SK-N-SH treated with all-trans-retinoic acid at 6 μM for 48 hours (cell line): ENCODE data around the gene ROM1.

Experiments used
- ATAC-seq: fragments of 200-7000 bp; cut with Tn5 transposase; 3 replicates; pipeline ENCODE4 v1.9.1; 2020; ENCODE audit warnings: mild to moderate bottlenecking, moderate library complexity
- ARNTL ChIP-seq: fragments of 450-650 bp; formaldehyde crosslinking; IDR thresholded peaks from 2 replicates; pipeline ENCODE4 v1.5.0; 2020; ENCODE audit warnings: low read depth, mild to moderate bottlenecking, moderate library complexity, borderline replicate concordance
- BACH2 ChIP-seq: fragments of 250-450 bp; sonication (Bioruptor Pico); IDR thresholded peaks from 2 replicates; pipeline ENCODE4 v1.9.0; 2021; ENCODE audit warnings: mild to moderate bottlenecking, borderline replicate concordance
- CREB5 ChIP-seq: fragments of 250-450 bp; sonication (Bioruptor Pico); IDR thresholded peaks from 2 replicates; pipeline ENCODE4 v1.5.1; 2020; ENCODE audit warnings: low read depth, mild to moderate bottlenecking, moderate library complexity
- CSDC2 ChIP-seq: fragments of 250-450 bp; sonication (Bioruptor Pico); IDR thresholded peaks from 2 replicates; pipeline ENCODE4 v1.5.0; 2020; ENCODE audit warnings: mild to moderate bottlenecking, moderate library complexity
- CSRNP3 ChIP-seq: fragments of 250-450 bp; sonication (Bioruptor Pico); IDR thresholded peaks from 2 replicates; pipeline ENCODE4 v1.5.1; 2021; ENCODE audit warnings: mild to moderate bottlenecking, moderate library complexity
- ESRRG ChIP-seq: fragments of 250-450 bp; sonication (Bioruptor Pico); IDR thresholded peaks from 2 replicates; pipeline ENCODE4 v1.6.1; 2021; ENCODE audit warnings: mild to moderate bottlenecking
- GLIS3 ChIP-seq: fragments of 250-450 bp; sonication (Bioruptor Pico); IDR thresholded peaks from 2 replicates; pipeline ENCODE4 v1.5.0; 2020; ENCODE audit warnings: mild to moderate bottlenecking, moderate library complexity
- ISL1 ChIP-seq: fragments of 250-450 bp; sonication (Bioruptor Pico); IDR thresholded peaks from 2 replicates; pipeline ENCODE4 v2.1.2; 2022; ENCODE audit warnings: mild to moderate bottlenecking, moderate library complexity
- OSR1 ChIP-seq: fragments of 250-450 bp; sonication (Bioruptor Pico); IDR thresholded peaks from 2 replicates; pipeline ENCODE4 v1.8.0; 2022; ENCODE audit warnings: moderate library complexity, mild to moderate bottlenecking, inconsistent platforms
- POU6F1 ChIP-seq: fragments of 250-450 bp; sonication (Bioruptor Pico); IDR thresholded peaks from 2 replicates; pipeline ENCODE4 v1.8.0; 2021; ENCODE audit warnings: low read depth, mild to moderate bottlenecking, moderate library complexity, borderline replicate concordance
- PPARA ChIP-seq: fragments of 250-450 bp; sonication (Bioruptor Pico); IDR thresholded peaks from 2 replicates; pipeline ENCODE4 v1.5.0; 2020; ENCODE audit warnings: mild to moderate bottlenecking, borderline replicate concordance
- RARB ChIP-seq: fragments of 250-450 bp; sonication (Bioruptor Pico); IDR thresholded peaks from 2 replicates; pipeline ENCODE4 v1.8.0; 2021; ENCODE audit warnings: mild to moderate bottlenecking, moderate library complexity
- SNAI2 ChIP-seq: fragments of 250-450 bp; sonication (Bioruptor Pico); IDR thresholded peaks from 2 replicates; pipeline ENCODE4 v1.5.0; 2020; ENCODE audit warnings: mild to moderate bottlenecking, moderate library complexity
- TCF4 ChIP-seq: fragments of 250-450 bp; sonication (Bioruptor Pico); IDR thresholded peaks from 2 replicates; pipeline ENCODE4 v1.8.0; 2021; ENCODE audit warnings: mild to moderate bottlenecking, moderate library complexity, borderline replicate concordance
- TOX ChIP-seq: fragments of 250-450 bp; sonication (Bioruptor Pico); IDR thresholded peaks from 2 replicates; pipeline ENCODE4 v1.8.0; 2021; ENCODE audit warnings: mild to moderate bottlenecking, moderate library complexity, borderline replicate concordance
- TSHZ2 ChIP-seq: fragments of 250-450 bp; sonication (Bioruptor Pico); IDR thresholded peaks from 2 replicates; pipeline ENCODE4 v1.5.0; 2020; ENCODE audit warnings: mild to moderate bottlenecking, moderate library complexity
- ZFP3 ChIP-seq: fragments of 250-450 bp; sonication (Bioruptor Pico); IDR thresholded peaks from 2 replicates; pipeline ENCODE4 v1.5.0; 2020; ENCODE audit warnings: mild to moderate bottlenecking, moderate library complexity
- ZFP30 ChIP-seq: fragments of 450-650 bp; formaldehyde crosslinking; IDR thresholded peaks from 2 replicates; pipeline ENCODE4 v1.5.0; 2022; ENCODE audit warnings: mild to moderate bottlenecking, moderate library complexity
- ZNF70 ChIP-seq: fragments of 450-650 bp; formaldehyde crosslinking; IDR thresholded peaks from 2 replicates; pipeline ENCODE4 v1.5.0; 2020; ENCODE audit warnings: mild to moderate bottlenecking, moderate library complexity
- ZNF8 ChIP-seq: fragments of 450-650 bp; formaldehyde crosslinking; IDR thresholded peaks from 2 replicates; pipeline ENCODE4 v1.5.0; 2020; ENCODE audit warnings: mild to moderate bottlenecking, moderate library complexity

Gene ROM1

GRCh38 chr11:62610403-62610802 is 2.7 kb upstream of the ROM1 start:
- TF ChIP-seq TSHZ2 (CRISPR knock-in tag) (no peak), CREB5 (CRISPR knock-in tag) (no peak), TCF4 (no peak), RARB (CRISPR knock-in tag) (no peak), CSRNP3 (CRISPR knock-in tag) (no peak), PPARA (CRISPR knock-in tag) (no peak), ZFP30 (no peak), OSR1 (CRISPR knock-in tag) (no peak), ZNF8 (CRISPR knock-in tag) (no peak), CSDC2 (CRISPR knock-in tag) (no peak), GLIS3 (CRISPR knock-in tag) (no peak), ISL1 (CRISPR knock-in tag) (no peak), POU6F1 (CRISPR knock-in tag) (no peak)
- no peak for ATAC-seq

GRCh38 chr11:62610814-62611704 is 2.0 kb upstream of the ROM1 start:
- no peak for ATAC-seq
- TF ChIP-seq GLIS3 (CRISPR knock-in tag) = no peak
- TF ChIP-seq OSR1 (CRISPR knock-in tag) = no peak
- no peak for TF ChIP-seq SNAI2
- TF ChIP-seq BACH2 = no peak
- TF ChIP-seq CSDC2 (CRISPR knock-in tag) = no peak
- TF ChIP-seq ARNTL (CRISPR knock-in tag) = no peak
- TF ChIP-seq ESRRG = no peak
- no peak for TF ChIP-seq TCF4
- TF ChIP-seq TOX (CRISPR knock-in tag) = no peak
- no peak for TF ChIP-seq POU6F1 (CRISPR knock-in tag)
- TF ChIP-seq ZNF70 (CRISPR knock-in tag) = no peak
- no peak for TF ChIP-seq RARB (CRISPR knock-in tag)
- TF ChIP-seq TSHZ2 (CRISPR knock-in tag) = no peak
- TF ChIP-seq CSRNP3 (CRISPR knock-in tag) = no peak
- TF ChIP-seq ISL1 (CRISPR knock-in tag) = no peak
- no peak for TF ChIP-seq ZFP3 (CRISPR knock-in tag)
